Mesenchymal stem cell (in vitro differentiated cells and primary cell): ENCODE measurements around the gene ZNF330.

ENCODE experiments used
- DNase-seq: peaks from one replicate; pipeline ENCODE4 v3.0.0-alpha.2; 2013
- H2AFZ ChIP-seq: one replicate; pipeline ENCODE4 v1.6.1; 2013; ENCODE audit warnings: low read depth, mild to moderate bottlenecking, control low read depth, inconsistent platforms, low read length, moderate library complexity
- H2AK5ac ChIP-seq: 2 replicates; pipeline ENCODE4 v1.6.1; 2013; ENCODE audit warnings: low read length, moderate library complexity, mild to moderate bottlenecking, inconsistent platforms; ENCODE audit not compliant: severe bottlenecking
- H2BK120ac ChIP-seq: one replicate; pipeline ENCODE4 v1.6.1; 2013; ENCODE audit warnings: low read depth, mild to moderate bottlenecking, inconsistent platforms, low read length, moderate library complexity
- H2BK12ac ChIP-seq, 2 experiments: one replicate each; pipeline ENCODE4 v1.6.1; 2013; ENCODE audit warnings: inconsistent platforms in 2 of 2, low read length in 2 of 2, mild to moderate bottlenecking in 2 of 2, moderate library complexity in 2 of 2, control low read depth in 1 of 2
- H2BK15ac ChIP-seq: one replicate; pipeline ENCODE4 v1.6.1; 2013; ENCODE audit warnings: mild to moderate bottlenecking, low read depth, inconsistent platforms; ENCODE audit not compliant: poor library complexity, severe bottlenecking
- H2BK5ac ChIP-seq: 2 replicates; pipeline ENCODE4 v1.6.1; 2013; ENCODE audit warnings: low read depth, mild to moderate bottlenecking, low read length, control low read depth, inconsistent platforms; ENCODE audit not compliant: poor library complexity, severe bottlenecking
- H3K14ac ChIP-seq, 2 experiments: one replicate each; pipeline ENCODE4 v1.6.1; 2013; ENCODE audit warnings: inconsistent platforms in 2 of 2, low read length in 2 of 2, control low read depth in 1 of 2, mild to moderate bottlenecking in 1 of 2, moderate library complexity in 1 of 2
- H3K18ac ChIP-seq, 2 experiments: one replicate each; pipeline ENCODE4 v1.6.1; 2013; ENCODE audit warnings: inconsistent platforms in 2 of 2, low read length in 2 of 2, control low read depth in 1 of 2, low read depth in 1 of 2, mild to moderate bottlenecking in 1 of 2
- H3K23ac ChIP-seq, 2 experiments: one replicate each; pipeline ENCODE4 v1.6.1; 2013; ENCODE audit warnings: inconsistent platforms in 2 of 2, low read length in 2 of 2, mild to moderate bottlenecking in 2 of 2, moderate library complexity in 2 of 2, control low read depth in 1 of 2
- H3K27ac ChIP-seq: 2 replicates; pipeline ENCODE4 v1.5.1; 2013; ENCODE audit warnings: mild to moderate bottlenecking, moderate library complexity, low read length, control low read depth, inconsistent platforms; ENCODE audit not compliant: poor library complexity, severe bottlenecking
- H3K27me3 ChIP-seq, 2 experiments: 2 replicates each; pipeline versions ENCODE4 v1.6.1 to v1.7.0; 2013; ENCODE audit warnings: low read length in 2 of 2, mild to moderate bottlenecking in 2 of 2, moderate library complexity in 2 of 2, control low read depth in 1 of 2, inconsistent platforms in 1 of 2; ENCODE audit not compliant: control insufficient read depth in 1 of 2, insufficient read depth in 1 of 2
- H3K36me3 ChIP-seq, 2 experiments: 2 replicates each; pipeline versions ENCODE4 v1.6.1 to v1.7.0; 2013; ENCODE audit warnings: low read length in 2 of 2, control low read depth in 1 of 2, inconsistent platforms in 1 of 2, low read depth in 1 of 2, mild to moderate bottlenecking in 1 of 2; ENCODE audit not compliant: insufficient read depth in 2 of 2, control insufficient read depth in 1 of 2
- H3K4ac ChIP-seq, 2 experiments: one replicate each; pipeline ENCODE4 v1.6.1; 2013; ENCODE audit warnings: inconsistent platforms in 2 of 2, low read length in 2 of 2, mild to moderate bottlenecking in 2 of 2, moderate library complexity in 2 of 2, control low read depth in 1 of 2, low read depth in 1 of 2
- H3K4me1 ChIP-seq: 2 replicates; pipeline ENCODE4 v1.6.1; 2013; ENCODE audit warnings: low read depth, low read length, control low read depth; ENCODE audit not compliant: control insufficient read depth, insufficient read depth
- H3K4me2 ChIP-seq: 2 replicates; pipeline ENCODE4 v1.6.1; 2013; ENCODE audit warnings: low read length, mild to moderate bottlenecking, inconsistent platforms; ENCODE audit not compliant: poor library complexity, severe bottlenecking
- H3K4me3 ChIP-seq, 2 experiments: 2 replicates each; pipeline versions ENCODE4 v1.5.1 to v1.7.0; 2013; ENCODE audit warnings: low read length in 2 of 2, mild to moderate bottlenecking in 2 of 2, control low read depth in 1 of 2, low read depth in 1 of 2; ENCODE audit not compliant: insufficient read depth in 1 of 2
- H3K79me1 ChIP-seq: replicated peaks from 2 replicates; pipeline ENCODE4 v1.6.1; 2013; ENCODE audit warnings: mild to moderate bottlenecking, control low read depth, low read length, inconsistent platforms; ENCODE audit not compliant: poor library complexity, severe bottlenecking
- H3K9ac ChIP-seq: 2 replicates; pipeline ENCODE4 v1.7.0; 2013; ENCODE audit warnings: mild to moderate bottlenecking, low read length, moderate library complexity
- H3K9me3 ChIP-seq: 2 replicates; pipeline ENCODE4 v1.7.0; 2013; ENCODE audit warnings: mild to moderate bottlenecking, low read length; ENCODE audit not compliant: control insufficient read depth
- H4K8ac ChIP-seq: one replicate; pipeline ENCODE4 v1.6.1; 2013; ENCODE audit warnings: inconsistent platforms, mild to moderate bottlenecking, low read length, moderate library complexity
- H4K91ac ChIP-seq: one replicate; pipeline ENCODE4 v1.6.1; 2013; ENCODE audit warnings: mild to moderate bottlenecking, low read length, inconsistent platforms
- WGBS: methylation state at CpG from one replicate; pipeline ENCODE4 v1.1.7; 2013; ENCODE audit warnings: mixed read lengths; 5-methylcytosine and 5-hydroxymethylcytosine counted together

ZNF330 gene

GRCh38 chr4:141247430-141247780 lies 26.7 kb downstream of the ZNF330 start:
- Histone ChIP-seq H3K36me3 (no peaks in the 10 kb centered on the region), H2BK120ac (no peak overlapping the region), H3K14ac (no peak overlapping the region), H3K4me1 (peaks cover 2% of the 10 kb centered on the region), H3K9ac (no peak overlapping the region), H3K9me3 (no peaks in the 10 kb centered on the region), H3K4ac (no peak overlapping the region), H3K27me3 (no peaks in the 10 kb centered on the region), H2AK5ac (no peak overlapping the region), H3K18ac (no peak overlapping the region), H3K4me2 (no peak overlapping the region), H2BK12ac (no peak overlapping the region), H4K8ac (no peak overlapping the region), H2BK15ac (no peak overlapping the region), H4K91ac (no peak overlapping the region), H3K79me1 (no peaks in the 10 kb centered on the region), H3K4me3 (no peak overlapping the region), H2AFZ (no peak overlapping the region), H2BK5ac (no peak overlapping the region), H3K27ac (no peak overlapping the region), H3K23ac (no peak overlapping the region)
- no peak for DNase-seq
- no CpG with 5 or more reads among the region's 2 CpGs for WGBS

DNA sequence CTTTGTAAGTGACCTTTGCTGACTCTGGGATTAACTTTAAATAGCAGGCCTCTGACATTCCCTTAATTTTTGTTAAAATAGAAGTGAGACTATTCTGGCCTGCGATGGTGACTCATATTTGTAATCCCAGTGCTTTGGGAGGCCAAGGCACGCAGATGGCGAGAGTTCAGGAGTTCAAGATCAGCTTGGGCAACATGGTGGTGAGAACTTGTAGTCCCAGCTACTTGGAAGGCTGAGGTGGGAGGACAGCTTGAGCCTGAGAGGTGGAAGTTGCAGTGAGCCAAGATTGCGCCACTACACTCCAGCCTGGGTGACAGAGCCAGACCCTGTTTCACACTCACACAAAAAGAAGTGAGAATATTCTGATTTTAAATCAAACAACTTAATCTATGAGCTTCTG lies 27.3 kb downstream of the ZNF330 start:
- Histone ChIP-seq H3K4ac (no peak overlapping the region), H3K4me3 (no peak overlapping the region), H2AK5ac (no peak overlapping the region), H3K4me2 (no peak overlapping the region), H3K27ac (no peak overlapping the region), H2BK120ac (no peak overlapping the region), H2AFZ (no peak overlapping the region), H2BK15ac (no peak overlapping the region), H3K14ac (no peak overlapping the region), H2BK12ac (peak overlapping the region in 1 of 2 experiments; percentile 72), H3K9me3 (no peaks in the 10 kb centered on the region), H4K91ac (no peak overlapping the region), H2BK5ac (no peak overlapping the region), H3K18ac (no peak overlapping the region), H3K9ac (no peak overlapping the region), H3K4me1 (peaks cover 2% of the 10 kb centered on the region), H3K23ac (no peak overlapping the region), H3K79me1 (no peaks in the 10 kb centered on the region), H3K36me3 (no peaks in the 10 kb centered on the region), H4K8ac (no peak overlapping the region), H3K27me3 (no peaks in the 10 kb centered on the region)
- peak; percentile 70 for DNase-seq
- WGBS = 59% methylated on average over 3 of the region's 4 CpGs

DNA sequence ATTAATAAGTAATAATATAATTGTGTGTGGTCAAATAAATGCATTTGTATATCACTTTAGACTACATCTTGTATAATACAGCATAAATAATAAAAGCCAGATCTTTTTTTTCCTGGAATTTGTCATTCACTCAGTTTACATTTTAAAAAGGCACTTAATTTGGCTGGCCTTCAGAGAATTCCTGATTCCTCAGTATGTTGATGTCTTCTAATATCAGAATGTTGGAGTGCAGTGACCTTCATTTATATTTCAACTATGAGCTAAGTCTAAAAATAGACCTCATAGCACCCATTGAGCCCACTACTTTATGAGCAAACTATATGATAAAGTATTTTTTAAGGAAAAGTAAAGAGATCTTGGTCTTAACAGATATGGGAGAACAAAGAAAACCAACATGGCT lies 27.8 kb downstream of the ZNF330 start:
- H3K4ac ChIP-seq = peak overlapping the region in 1 of 2 experiments; percentile 37
- H2BK12ac ChIP-seq = no peak overlapping the region
- no peaks in the 10 kb centered on the region for H3K9me3 ChIP-seq

DNA sequence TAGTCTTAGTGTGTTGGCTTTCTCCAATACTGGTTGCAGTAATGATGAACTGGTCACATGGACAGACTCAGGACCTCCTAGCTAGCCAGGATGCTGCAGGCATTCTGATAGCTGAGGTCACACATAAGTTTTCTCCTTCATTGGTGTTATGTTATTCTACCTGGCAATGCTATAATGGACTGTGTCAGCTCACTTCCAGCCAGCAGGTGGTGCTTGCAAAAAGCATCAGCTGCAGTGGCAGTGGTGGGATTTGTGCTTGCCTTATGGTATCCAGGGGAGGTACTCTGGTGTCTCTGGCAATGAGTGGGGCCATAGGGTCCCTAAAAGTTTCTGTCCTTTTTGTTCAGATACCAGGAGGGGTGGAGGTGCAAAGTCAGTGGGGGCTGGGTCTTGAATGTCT lies 33.6 kb downstream of the ZNF330 start:
- Histone ChIP-seq H2AK5ac (no peak overlapping the region), H2BK12ac (no peak overlapping the region), H3K4ac (no peak overlapping the region), H2AFZ (no peak overlapping the region), H3K27me3 (no peaks in the 10 kb centered on the region), H3K4me1 (no peaks in the 10 kb centered on the region), H3K9ac (no peak overlapping the region), H3K14ac (no peak overlapping the region), H4K8ac (no peak overlapping the region), H3K18ac (no peak overlapping the region), H3K4me3 (no peak overlapping the region), H3K27ac (no peak overlapping the region), H2BK5ac (no peak overlapping the region), H3K9me3 (no peaks in the 10 kb centered on the region), H3K36me3 (no peaks in the 10 kb centered on the region), H3K23ac (no peak overlapping the region), H4K91ac (no peak overlapping the region), H2BK120ac (no peak overlapping the region), H2BK15ac (no peak overlapping the region), H3K4me2 (no peak overlapping the region), H3K79me1 (no peaks in the 10 kb centered on the region)
- DNase-seq = no peak

More for the DNA sequence above, 27.8 kb downstream of the ZNF330 start:
- H3K14ac ChIP-seq = no peak overlapping the region
- no peaks in the 10 kb centered on the region for H3K27me3 ChIP-seq
- H2BK5ac ChIP-seq = no peak overlapping the region
- H3K36me3 ChIP-seq = no peaks in the 10 kb centered on the region
- no peak overlapping the region for H2AK5ac ChIP-seq
- H2AFZ ChIP-seq = no peak overlapping the region
- no peaks in the 10 kb centered on the region for H3K79me1 ChIP-seq
- no peak overlapping the region for H4K8ac ChIP-seq
- H3K27ac ChIP-seq = no peak overlapping the region
- H3K9ac ChIP-seq = no peak overlapping the region
- no peak overlapping the region for H3K4me2 ChIP-seq
- H3K4me1 ChIP-seq = peaks cover 2% of the 10 kb centered on the region
- no peak overlapping the region for H3K23ac ChIP-seq
- H4K91ac ChIP-seq = no peak overlapping the region
- no peak overlapping the region for H2BK15ac ChIP-seq
- no peak overlapping the region for H2BK120ac ChIP-seq
- no peak overlapping the region for H3K18ac ChIP-seq
- DNase-seq = no peak
- H3K4me3 ChIP-seq = no peak overlapping the region
